Fibroblast of skin of left quadriceps (primary cell): ENCODE results near the gene ASXL2.

Source experiments
- DNase-seq, 2 experiments: peaks; one replicate each; pipeline ENCODE4 v3.0.0-alpha.2; 2013; ENCODE audit warnings: low read depth in 2 of 2

Gene ASXL2

DNA sequence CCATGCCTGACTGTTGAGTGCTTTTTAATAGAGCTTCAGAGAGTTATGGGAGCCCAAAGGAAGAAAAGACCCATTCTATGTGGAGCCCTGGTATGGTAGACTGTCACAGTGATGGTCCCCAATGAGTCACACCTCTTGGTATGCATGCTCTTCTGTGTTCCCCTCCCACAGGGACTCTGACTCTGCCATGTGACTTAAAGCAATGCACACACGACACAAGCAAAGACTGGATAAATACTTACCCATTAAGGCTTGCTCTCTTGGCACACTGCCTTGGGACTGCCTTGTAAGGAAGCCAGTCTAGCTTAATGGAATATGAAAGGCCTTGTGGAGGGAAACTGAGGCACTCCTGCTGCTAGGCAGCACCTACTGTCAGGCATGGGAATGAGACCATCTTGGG, 188.2 kb downstream of the ASXL2 start:
- no peak for DNase-seq

DNA sequence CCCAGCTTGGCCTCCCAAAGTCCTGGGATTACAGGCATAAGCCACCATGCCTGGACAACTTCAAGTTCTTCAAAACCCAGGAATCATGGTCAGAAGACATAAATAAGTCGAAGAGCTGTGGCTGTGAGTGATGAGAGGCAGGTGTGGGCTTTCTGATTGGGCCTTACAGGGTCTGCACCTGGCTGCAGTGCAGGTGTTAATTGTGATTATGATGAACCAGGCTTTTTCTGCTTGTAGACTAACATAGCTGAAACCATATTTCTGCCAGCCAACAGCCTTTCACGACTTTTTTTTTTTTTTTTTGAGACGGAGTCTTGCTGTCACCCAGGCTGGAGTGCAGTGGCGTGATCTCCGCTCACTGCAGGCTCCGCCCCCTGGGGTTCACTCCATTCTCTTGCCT, 190.1 kb downstream of the ASXL2 start:
- DNase-seq, result no peak

DNA sequence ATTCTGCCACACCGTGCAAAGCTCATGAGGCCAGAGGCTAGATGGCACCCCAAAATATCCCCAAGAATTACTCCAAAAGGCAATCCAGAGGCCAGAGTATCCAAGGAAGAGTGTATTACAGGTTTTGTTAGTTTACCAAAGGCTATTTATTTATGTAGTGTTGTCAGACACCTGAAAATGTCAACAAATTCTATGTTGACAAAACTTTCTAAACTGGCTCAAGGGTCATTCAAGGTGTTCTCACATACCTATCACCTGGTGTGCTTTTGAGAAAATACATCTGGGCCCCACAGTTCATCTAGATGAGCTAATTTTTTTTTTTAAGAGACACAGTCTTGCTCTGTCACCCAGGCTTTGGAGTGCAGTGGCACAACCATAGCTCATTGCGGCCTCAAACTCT, 192.5 kb downstream of the ASXL2 start:
- no peak for DNase-seq

DNA sequence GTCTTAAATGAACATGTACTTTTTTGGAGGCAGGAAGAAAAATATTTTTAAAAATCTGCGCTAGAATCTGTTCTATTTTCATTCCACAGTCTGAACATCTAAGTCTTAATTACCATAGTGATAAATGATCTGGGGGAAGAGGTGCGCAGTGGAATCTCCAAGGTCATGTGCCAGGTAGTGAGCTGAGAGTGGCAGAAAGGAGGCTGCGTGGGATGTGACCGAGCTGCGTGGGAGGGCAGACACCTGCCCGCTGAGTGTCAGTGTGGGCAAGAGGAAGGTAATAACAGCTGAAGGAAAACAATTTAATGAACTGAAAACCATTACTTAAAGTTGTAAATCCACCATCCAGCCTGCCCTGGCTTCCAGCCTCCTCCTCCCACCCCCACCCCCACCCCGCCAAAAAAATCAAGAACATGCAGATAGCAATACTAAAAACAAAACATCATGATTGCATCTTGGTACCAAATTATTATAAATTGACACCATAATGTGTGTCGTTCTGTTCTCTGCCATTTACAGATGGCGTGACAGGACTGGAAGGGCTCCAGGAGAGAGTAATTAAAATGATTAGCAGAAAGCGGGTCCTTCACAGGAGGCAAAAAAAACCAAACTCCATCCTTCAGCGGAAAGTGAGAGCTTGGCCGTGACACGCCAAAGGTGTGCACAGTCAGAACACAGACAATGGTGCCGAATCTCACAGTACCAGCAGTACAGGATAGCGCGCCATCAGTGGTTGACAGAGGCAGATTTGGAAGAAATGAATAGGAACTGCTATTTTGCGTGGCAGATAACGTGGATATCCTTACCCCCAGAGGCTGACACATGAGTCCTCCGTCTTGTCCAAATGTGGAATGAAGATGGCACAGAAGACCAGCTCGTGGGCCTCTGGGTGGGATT, 193.5 kb downstream of the ASXL2 start:
- DNase-seq, result no peak
